SW 1271 (cell line): ENCODE measurements around the gene PLEKHA3.
A peak's percentile ranks its signal among the peaks of the same experiment; 100 is the strongest.

Experiments
- DNase-seq, 2 experiments: peaks; one replicate each; lab custom pipeline; 2025; lab: John Stamatoyannopoulos, UW

The PLEKHA3 gene

DNA sequence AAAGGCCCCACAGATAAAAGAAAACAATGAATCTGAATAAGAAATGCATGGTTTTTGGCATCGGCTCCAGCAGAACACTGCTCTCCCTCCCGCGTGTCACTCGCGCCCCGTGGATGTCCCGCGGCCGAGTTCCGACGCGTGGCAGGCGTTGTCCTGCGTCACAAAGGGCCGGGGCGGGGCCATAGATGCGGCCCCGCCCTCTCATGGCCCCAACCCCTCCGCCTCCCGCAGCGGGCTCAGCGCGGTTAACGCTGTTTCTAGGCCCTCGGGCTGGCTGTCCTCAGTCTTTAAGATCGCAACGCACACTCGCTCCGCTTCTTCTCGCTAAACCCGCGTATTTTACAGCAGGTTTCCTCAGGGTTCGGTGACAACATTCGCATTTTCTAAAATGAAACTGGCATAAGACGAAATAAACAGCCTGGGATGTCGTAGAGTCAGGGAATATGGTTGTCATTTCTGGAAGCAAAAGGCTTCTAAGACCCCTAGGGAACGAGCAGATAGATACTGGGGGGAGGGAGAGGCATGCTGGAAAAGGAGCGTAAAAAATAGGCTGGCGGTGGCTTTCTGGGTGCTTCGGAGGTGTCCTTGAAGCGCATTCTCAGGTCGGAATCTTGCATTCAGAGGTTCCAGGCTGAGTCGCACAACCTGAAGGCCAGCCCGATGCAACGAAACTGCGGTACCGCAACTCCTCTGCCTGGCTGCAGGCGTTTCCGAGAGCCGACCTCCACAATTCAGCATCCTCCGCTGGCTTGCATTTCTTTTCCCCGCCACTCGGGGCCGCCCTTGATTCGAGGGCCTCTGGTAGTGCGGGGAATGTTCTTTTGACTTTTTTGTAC lies 1.6 kb upstream of the PLEKHA3 start, which contains the start of gene FKBP7:
Gene FKBP7, minus strand, starts transcription at position 162 of the 836 bp plus-strand sequence. Its CDS starts 101 bp downstream, at position 61.
- DNase-seq: peak; percentile 56 to 77

- DNase-seq: no peak
These were observed 1.0 kb upstream of the PLEKHA3 start for GRCh38 chr2:178479275-178479616.

DNA sequence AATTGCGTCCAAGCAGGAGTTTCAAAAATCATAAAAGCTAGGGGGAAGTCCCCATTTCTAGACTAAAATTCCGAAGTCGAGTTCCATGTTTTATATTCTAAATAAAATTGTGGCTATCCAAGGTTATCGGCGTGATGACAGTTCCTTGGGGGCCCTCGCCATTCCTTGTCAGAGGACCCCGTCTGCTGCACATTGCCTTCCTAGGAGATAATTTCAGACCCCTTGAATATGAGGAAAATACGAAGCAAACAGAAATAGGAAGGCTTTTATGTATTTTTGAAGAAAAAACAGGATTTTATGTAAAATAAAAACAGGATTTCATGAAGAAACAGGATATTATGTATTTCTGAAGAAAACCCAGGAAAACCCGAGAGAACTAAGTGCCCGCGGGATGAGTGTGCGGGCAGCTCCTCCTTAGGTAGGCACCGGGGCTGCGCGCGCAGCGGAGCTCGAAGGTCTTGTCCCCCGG lies 465 bp upstream of the PLEKHA3 start:
- DNase-seq: no peak

DNA sequence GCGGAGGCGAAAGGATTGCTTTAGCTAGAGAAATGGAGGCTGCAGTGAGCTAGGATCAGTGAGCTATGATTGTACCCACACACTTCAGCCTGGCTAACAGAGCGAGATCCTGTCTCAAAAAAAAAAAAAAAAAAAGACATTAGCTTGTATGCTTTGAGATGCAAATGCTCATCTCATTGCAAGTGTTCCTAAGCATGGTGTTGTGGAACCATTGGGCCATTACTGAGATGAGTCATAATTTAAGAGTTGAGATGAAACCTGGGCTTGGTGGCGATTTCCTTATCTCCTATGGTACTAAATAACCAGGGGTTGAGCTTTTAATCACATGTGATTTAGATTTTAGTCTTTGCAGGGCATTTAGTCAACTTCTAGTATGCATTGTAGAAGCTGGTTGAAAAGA lies 2.2 kb downstream of the PLEKHA3 start:
- DNase-seq: no peak

DNA sequence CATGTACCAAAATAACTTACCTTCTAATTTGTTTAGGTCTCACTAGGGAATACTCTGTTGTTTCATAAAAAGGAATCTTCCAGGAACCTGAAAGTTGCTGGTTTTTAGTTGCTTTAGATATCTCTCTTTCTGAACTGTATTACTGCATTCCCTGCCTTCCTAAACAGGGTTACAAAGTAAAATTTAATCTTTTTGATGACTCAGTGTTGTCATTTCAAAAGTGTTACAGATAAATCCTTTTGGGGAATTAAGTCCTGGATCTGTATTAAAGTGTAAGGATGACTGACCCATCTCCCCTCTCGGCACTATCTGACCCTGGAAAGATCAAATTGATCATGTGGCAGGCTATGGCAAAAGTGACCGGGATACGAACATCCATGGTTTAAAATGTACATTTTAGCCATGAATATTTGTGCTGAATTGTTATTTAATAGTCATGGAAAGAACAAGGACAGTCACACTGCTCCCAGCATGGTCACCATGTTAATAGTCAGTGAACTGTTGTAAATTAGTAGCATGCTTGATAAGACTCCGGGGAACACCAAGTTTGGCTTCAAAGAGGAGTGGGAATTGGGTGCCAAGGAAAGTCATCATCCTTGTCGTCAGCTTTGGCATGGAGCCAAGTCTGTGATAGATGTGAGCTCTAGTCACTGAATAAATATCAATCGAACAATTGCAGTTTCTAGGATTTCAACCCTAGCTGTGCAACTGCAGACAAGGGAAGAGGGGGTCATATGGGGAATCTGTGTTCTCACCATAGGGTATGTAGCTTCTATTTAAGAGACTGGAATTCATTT lies 4.2 kb downstream of the PLEKHA3 start:
- DNase-seq: no peak

DNA sequence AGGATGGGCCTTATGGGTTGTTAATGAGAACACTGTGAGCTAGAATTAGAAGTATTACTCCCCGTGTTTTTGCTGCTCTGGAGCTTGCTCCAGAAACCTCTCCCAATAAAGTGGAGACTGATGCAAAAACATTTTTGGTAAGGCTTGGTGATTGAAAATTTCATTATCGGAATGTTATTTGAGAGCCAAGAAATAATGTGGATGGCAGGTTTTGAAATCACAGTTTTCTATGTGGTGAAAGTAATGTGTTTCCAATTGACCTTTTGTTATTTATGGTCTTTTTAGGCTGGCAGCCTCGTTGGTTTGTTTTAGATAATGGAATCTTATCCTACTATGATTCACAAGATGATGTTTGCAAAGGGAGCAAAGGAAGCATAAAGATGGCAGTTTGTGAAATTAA lies 5.1 kb downstream of the PLEKHA3 start:
- DNase-seq: no peak

DNA sequence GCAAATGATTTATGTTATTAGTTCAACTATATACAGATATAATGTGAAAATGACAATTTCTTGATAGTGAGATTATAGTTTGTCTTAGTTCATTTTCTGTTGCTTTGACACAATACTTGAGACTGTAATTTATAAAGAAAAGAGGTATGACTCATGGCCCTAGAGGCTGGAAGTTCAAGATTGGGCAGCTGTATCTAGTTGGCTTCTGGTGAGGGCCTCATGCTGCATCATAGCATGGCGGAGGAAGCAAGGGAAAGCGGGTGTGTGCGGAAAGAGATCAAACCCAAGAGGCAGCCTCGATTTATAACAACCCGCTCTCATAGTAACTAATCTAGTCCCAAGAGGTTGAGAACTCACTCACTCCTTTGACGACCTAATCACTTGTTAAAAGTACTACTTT lies 11.4 kb downstream of the PLEKHA3 start:
- no peak for DNase-seq

GRCh38 chr2:178496049-178496448 lies 15.8 kb downstream of the PLEKHA3 start:
- no peak for DNase-seq

GRCh38 chr2:178498137-178498536 lies 17.9 kb downstream of the PLEKHA3 start:
- no peak for DNase-seq

GRCh38 chr2:178499640-178500039 lies 19.4 kb downstream of the PLEKHA3 start:
- DNase-seq: no peak

GRCh38 chr2:178502751-178503150 lies 22.5 kb downstream of the PLEKHA3 start:
- no peak for DNase-seq

DNA sequence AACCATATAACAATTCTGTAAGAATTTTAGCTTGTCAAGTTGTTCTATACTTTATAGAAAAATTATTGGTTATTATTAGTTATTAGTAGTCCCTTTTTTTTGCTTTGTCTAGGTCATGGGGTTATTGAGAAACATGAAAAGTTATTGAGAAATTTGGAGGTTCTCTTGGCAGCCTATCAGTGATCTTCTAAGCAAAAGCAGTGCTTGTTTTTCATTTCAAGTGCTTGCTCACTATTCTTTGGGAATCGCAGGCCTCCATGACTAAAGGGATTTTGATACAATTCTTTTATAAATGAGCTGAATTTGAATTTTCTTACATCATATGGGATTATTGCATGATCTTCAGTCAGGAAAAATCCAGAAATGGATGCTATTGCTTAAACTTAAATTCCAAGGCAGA lies 25.8 kb downstream of the PLEKHA3 start:
- no peak for DNase-seq

DNA sequence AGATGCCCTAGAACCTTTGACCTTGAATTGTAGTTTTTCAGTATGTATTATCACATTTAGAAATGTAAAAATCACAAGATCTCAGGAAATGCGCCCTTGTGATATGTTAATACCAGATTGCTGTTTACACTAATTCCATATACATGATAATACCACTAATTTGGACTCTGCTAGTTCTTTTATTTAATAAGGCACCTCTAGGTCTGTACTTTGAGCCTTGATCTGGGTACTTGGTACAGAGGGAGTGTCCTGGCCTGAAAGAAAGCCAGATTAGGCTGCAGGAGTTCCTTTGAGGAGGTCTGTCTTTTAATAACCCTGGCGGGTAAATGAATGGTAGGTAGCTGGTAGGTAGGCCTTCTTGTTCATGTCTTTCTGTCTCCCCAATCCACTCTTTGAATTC lies 26.3 kb downstream of the PLEKHA3 start:
- no peak for DNase-seq

GRCh38 chr2:178506949-178507348 lies 26.7 kb downstream of the PLEKHA3 start:
- DNase-seq: no peak

GRCh38 chr2:178508646-178509045 lies 28.4 kb downstream of the PLEKHA3 start:
- no peak for DNase-seq

GRCh38 chr2:178510384-178510783 lies 30.1 kb downstream of the PLEKHA3 start:
- DNase-seq: no peak

GRCh38 chr2:178512484-178512883 lies 32.2 kb downstream of the PLEKHA3 start:
- no peak for DNase-seq

GRCh38 chr2:178513876-178514275 lies 33.6 kb downstream of the PLEKHA3 start:
- DNase-seq: no peak

GRCh38 chr2:178514664-178515063 lies 34.4 kb downstream of the PLEKHA3 start:
- DNase-seq: peak in 1 of 2 experiments; percentile 40

DNA sequence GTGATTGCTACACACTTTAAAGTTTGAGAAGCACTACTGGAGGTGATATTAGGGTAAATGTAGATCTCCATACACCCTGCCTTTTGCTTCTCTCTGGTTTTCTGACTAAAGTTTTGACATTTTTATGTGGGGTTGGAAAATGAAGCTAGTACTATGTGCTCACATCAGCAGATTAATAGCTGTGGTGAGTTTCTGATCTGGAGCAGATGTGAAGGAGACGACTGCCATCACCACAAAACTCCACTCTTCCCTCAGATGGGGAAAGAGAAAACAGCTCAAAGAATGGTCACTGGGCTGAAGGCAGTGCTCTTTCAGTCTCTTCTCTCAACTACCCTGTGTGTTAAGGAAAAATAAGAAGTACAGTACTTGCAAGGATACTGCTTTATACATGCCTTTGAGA lies 37.2 kb downstream of the PLEKHA3 start:
- no peak for DNase-seq

GRCh38 chr2:178521304-178522150 lies 41.3 kb downstream of the PLEKHA3 start:
- DNase-seq: no peak

DNA sequence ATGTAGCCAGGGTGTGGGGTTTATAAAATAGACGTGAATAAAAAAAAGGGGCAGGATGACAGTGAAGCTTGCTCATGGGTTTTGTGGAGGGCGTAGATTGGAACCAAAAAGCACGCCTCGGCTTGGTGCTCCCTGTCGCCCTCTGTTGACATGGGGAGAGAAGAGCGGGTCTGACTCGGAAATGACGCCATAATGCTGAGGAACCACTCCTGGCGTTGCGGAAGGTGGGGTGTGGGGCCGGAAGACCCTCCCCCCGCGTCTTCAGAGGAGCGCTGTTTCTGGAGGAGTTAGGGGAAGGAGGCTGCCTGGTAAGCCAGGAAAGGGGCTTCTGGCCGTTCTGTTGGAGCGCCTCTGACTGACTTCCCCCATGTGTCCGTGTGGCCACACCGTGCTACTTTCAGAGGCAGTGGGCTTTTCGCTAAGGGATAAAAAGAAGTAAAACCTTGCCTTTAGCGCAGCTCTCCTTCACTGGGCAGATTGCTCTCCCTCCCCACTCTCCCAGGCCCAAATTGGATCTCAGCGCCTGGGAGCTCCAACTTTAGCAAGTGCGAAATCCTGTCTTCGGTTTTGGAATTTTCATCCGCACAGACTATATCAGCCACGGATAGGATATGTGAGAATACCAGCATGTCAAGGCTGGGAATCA lies 42.8 kb downstream of the PLEKHA3 start:
- peak; percentile 20 to 56 for DNase-seq
